ENCODE data around the gene HADH. TPM values are rescaled to one million over a fixed set of nuclear protein-coding genes. Genes with fewer than 3 reads are reported as not detected.

The HADH gene
- total RNA-seq, 3 donors from 2014 or later: 76.7 to 151 (median 103) TPM

DNA sequence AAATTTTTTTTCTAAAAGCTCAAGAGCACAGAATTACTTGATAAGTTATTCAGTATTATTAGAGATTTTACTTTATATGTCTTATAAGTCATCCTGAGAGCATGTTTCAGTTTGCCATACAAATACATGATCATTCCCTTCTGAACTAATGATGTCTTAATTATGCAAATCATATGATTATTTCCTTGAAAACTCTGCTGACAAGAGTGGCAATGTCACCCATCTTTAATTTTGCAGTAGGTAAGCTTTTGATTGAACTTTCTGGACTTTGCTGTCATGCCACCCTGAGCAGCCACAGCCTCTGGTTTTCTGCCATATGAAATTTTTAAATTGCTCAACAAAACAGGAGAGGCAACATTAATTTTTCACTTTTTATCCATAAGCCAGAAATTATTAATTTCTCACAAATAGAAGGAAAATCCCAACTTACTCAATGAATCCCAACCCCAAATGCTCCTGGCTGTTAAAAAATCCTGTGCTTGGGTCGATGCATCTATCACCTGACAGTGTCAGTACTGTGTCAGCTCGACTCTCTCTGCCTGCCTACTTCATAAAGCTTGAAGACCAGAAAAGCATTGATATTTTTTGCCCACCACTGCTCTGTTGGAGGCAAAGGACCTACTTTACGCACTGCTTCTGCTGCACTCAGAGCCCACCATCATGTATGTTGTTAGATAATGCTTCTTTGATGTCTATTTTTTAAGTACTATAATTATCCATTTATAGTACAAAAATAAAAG is 11.6 kb upstream of the HADH start:
- ATAC-seq (no peak), DNase-seq (no peak)

DNA sequence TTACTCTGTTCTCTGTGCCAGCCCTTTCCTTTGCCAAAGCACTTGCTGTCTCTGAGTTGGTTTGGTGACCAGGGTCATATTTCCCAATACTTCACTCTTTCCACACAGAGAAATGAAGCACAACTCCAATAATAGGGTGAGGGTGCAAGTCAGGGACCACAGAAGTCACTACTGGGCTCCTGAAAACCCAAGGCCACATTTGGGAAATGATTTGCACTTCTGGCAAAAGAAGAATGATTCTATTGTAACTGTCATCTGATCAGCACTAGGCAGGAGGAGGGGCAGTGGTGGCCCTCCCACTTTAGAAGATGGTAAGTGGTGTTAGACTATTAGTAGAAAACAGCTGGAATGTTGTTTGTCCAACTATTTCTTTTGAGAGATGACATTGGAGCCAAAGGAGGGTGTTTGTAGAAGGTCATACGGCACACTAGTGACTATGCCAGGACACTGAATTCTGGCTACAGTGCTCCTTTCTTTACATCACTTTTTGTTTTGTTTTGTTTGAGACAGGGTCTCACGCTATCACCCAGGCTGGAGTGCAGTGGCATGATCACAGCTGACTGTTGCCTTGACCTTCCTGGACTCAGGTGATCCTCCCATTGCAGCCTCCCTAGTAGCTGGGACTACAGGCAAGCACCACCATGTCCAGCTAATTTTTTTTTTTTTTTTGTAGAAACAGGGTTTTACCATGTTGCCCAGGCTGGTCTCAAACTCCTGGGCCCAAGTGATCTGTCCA is 10.8 kb upstream of the HADH start:
- Histone ChIP-seq H3K9me3 (peaks cover 11% of the 10 kb centered on the region), H3K4me1 (ENCODE audit: low read depth) (no peaks in the 10 kb centered on the region), H3K36me3 (ENCODE audit: low read depth) (no peaks in the 10 kb centered on the region), H3K4me3 (no peak overlapping the region)
- TF ChIP-seq, protein P1, sequence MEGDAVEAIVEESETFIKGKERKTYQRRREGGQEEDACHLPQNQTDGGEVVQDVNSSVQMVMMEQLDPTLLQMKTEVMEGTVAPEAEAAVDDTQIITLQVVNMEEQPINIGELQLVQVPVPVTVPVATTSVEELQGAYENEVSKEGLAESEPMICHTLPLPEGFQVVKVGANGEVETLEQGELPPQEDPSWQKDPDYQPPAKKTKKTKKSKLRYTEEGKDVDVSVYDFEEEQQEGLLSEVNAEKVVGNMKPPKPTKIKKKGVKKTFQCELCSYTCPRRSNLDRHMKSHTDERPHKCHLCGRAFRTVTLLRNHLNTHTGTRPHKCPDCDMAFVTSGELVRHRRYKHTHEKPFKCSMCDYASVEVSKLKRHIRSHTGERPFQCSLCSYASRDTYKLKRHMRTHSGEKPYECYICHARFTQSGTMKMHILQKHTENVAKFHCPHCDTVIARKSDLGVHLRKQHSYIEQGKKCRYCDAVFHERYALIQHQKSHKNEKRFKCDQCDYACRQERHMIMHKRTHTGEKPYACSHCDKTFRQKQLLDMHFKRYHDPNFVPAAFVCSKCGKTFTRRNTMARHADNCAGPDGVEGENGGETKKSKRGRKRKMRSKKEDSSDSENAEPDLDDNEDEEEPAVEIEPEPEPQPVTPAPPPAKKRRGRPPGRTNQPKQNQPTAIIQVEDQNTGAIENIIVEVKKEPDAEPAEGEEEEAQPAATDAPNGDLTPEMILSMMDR (IDR thresholded peaks at IDR 0.05): no peak
- DNase-seq: no peak
- no peak for ATAC-seq
- intact Hi-C loops (cut with DNase I, micrococcal nuclease): no loop called here

More for the DNA sequence above, 11.6 kb upstream of the HADH start:
- intact Hi-C loops (cut with DNase I, micrococcal nuclease): no loop called here
- TF ChIP-seq, protein P1 (IDR thresholded peaks at IDR 0.05): no peak
- peaks cover 11% of the 10 kb centered on the region for H3K9me3 ChIP-seq
- H3K4me1 ChIP-seq (ENCODE audit: low read depth): no peaks in the 10 kb centered on the region
- H3K36me3 ChIP-seq (ENCODE audit: low read depth): no peaks in the 10 kb centered on the region
- H3K4me3 ChIP-seq: no peak overlapping the region

DNA sequence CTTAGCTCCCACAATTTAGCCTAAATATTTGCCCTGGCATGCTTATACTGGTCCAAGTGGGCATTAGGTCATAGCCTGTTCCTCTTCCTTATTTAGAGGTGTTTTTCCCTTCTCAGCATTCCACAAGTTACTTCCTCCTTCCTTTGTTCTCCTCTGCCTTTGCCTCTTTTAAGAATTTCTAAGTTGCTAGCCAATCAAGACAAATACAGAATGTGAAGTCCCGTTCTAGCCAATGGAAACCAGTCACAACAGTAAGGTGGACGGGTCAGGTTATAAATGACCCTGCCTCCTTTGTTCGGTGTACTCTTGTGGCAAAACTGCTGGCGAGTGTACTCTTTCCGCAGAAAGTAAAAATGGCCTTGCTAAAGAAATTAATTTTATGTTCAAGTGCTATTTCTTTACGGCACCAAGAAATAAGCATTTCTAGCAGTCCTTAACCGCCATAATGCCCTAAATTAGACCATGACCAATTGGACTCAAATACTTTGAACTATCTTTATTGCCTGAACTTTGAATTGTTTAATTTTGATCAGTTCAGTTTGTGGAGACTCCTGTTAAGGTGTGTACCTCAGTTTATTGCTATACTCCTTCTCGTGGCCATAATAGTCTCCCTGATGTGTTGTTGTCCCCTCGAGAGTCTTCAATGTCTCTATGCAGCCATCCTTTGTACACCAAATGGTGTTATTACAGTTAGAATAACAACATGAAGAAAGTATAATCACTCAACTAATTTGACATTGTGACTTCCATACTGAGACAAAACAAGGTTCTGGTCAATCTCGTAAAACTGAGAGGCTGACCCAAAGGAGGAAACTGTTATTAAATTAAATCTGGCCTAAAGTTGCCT is 1.6 kb upstream of the HADH start:
- Histone ChIP-seq H3K4me3 (no peak overlapping the region), H3K4me1 (ENCODE audit: low read depth) (peaks cover 27% of the 10 kb centered on the region), H3K36me3 (ENCODE audit: low read depth) (no peaks in the 10 kb centered on the region), H3K9me3 (no peaks in the 10 kb centered on the region)
- DNase-seq (peak in 1 of 3 donors; percentile 27), ATAC-seq (peak; percentile 39)
- TF ChIP-seq, protein P1 (IDR thresholded peaks at IDR 0.05): no peak
- intact Hi-C loops (cut with DNase I, micrococcal nuclease): no loop called here

DNA sequence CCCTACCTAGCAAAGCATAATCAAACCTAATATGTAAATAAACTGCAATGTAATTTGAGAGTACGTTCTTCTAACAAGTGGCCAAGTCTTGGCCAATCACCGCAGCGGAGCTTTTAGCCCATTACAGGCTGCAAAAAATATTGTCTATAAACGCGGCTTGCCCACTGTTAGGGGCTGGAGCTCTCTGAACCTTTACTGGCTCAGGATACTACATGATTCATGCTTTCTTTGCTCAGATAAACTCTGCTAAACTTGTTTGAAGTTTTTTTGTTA is 990 bp upstream of the HADH start:
- DNase-seq: peak in 2 of 3 donors; percentile 15 to 33
- Histone ChIP-seq H3K4me1 (ENCODE audit: low read depth) (peaks cover 33% of the 10 kb centered on the region), H3K36me3 (ENCODE audit: low read depth) (no peaks in the 10 kb centered on the region), H3K4me3 (no peak overlapping the region), H3K9me3 (no peaks in the 10 kb centered on the region)
- TF ChIP-seq, protein P1 (IDR thresholded peaks at IDR 0.05): no peak
- intact Hi-C loops (cut with DNase I, micrococcal nuclease): no loop called here
- ATAC-seq: no peak

DNA sequence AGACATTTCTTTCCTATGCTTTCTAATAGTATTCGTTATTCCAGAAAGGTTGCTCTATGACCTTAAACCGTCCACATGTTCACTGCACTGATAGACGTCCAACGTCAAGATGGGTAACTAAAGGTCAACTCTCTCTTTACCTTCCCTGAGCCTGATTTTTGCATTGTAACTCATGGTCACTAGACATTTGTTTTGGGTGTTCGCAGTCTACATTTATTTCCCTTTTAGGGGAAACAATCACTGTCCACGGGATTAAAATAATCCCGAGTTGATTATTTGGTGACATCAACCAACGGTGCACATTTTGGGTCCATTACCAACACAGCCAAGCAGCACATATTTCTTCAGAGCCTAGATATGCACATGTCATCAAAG is 540 bp upstream of the HADH start:
- Histone ChIP-seq H3K4me1 (ENCODE audit: low read depth) (peaks cover 37% of the 10 kb centered on the region), H3K36me3 (ENCODE audit: low read depth) (no peaks in the 10 kb centered on the region), H3K4me3 (peak overlapping the region; percentile 57), H3K9me3 (no peaks in the 10 kb centered on the region)
- DNase-seq (no peak), ATAC-seq (peak; percentile 29)
- TF ChIP-seq, protein P1 (IDR thresholded peaks at IDR 0.05): no peak
- intact Hi-C loops (cut with DNase I, micrococcal nuclease): no loop called here

Measured in mucosa of descending colon (tissue), 3 donors.